ENCODE data around the gene MAT2B. TPM values are rescaled to one million over a fixed set of nuclear protein-coding genes. Genes with fewer than 3 reads are reported as not detected.

The MAT2B gene
- total and polyA plus RNA-seq, 9 of the 15 experiments (the other 6 are each of a cell fraction or from before 2014, with no cell fraction given): 32.0 to 57.7 (median 43.6) TPM

DNA sequence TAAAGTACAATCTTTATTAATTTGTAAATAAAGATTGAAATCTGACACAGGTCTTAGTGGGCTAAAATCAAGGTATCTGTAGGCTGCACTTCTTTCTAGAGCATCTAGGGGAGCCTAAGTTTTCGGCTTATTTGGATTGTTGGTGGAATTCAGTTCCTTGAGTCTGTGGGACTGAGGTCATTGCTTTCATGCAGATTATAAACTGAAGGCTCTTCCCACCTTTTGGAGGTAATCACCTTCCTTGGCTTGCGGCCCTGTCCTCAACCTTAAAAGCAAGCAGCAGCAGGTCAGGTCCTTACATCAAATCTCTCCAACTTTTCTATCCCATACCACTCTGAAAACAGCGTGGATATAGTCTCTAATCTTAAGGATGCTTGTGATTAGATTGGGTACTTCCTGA, 25.9 kb downstream of the MAT2B start:
- Histone ChIP-seq H3K4me1 (replicated peaks in 1 of 2; ENCODE audit: control insufficient read depth in 2 of 2, insufficient read depth in 2 of 2, low read length in 2 of 2) (no peaks in the 10 kb centered on the region), H3K36me3 (ENCODE audit: control insufficient read depth, insufficient read depth, low read length) (no peaks in the 10 kb centered on the region), H3K9me1 (ENCODE audit: control insufficient read depth, insufficient read depth, low read length) (no peaks in the 10 kb centered on the region), H4K20me1 (replicated peaks; ENCODE audit: control insufficient read depth, insufficient read depth, low read length) (no peaks in the 10 kb centered on the region), H3K79me2 (ENCODE audit: control insufficient read depth, insufficient read depth, low read length) (no peaks in the 10 kb centered on the region), H3K27me3 (ENCODE audit: control insufficient read depth in 2 of 2, insufficient read depth in 2 of 2, low read length in 2 of 2) (no peaks in the 10 kb centered on the region), H3K9ac (ENCODE audit: insufficient read depth in 1 of 2, low read depth in 2 of 2, low read length in 2 of 2) (no peak overlapping the region), H3K27ac (ENCODE audit: extremely low read depth, low read depth, low read length) (no peak overlapping the region), H2AFZ (ENCODE audit: low read depth, low read length) (no peak overlapping the region), H3K4me2 (ENCODE audit: insufficient read depth, low read length) (no peak overlapping the region), H3K4me3 (no peak overlapping the region), H3K9me3 (replicated peaks; ENCODE audit: control insufficient read depth, insufficient read depth, low read depth, low read length) (no peaks in the 10 kb centered on the region)
- WGBS (ENCODE audit: insufficient coverage, low coverage, missing lambda C conversion rate): 0% methylated on average over 3 of the region's 3 CpGs
- BruUV-seq (replicated peaks): no TSS peak
- in situ Hi-C loops (cut with MboI) (no loop called here), intact Hi-C loops (cut with micrococcal nuclease) (no loop called here)
- ATAC-seq: no peak
- DNase-seq (ENCODE audit: extremely low read depth in 1 of 4, low spot score in 3 of 4): no peak
- no peak for FAIRE-seq
- ChIA-PET POLR2A (no interaction called here), CTCF (ENCODE audit: low intra/inter-chr PET ratio) (no interaction called here)
- no peak for TF ChIP-seq TEAD2 (tag; IDR thresholded peaks at IDR 0.05)

DNA sequence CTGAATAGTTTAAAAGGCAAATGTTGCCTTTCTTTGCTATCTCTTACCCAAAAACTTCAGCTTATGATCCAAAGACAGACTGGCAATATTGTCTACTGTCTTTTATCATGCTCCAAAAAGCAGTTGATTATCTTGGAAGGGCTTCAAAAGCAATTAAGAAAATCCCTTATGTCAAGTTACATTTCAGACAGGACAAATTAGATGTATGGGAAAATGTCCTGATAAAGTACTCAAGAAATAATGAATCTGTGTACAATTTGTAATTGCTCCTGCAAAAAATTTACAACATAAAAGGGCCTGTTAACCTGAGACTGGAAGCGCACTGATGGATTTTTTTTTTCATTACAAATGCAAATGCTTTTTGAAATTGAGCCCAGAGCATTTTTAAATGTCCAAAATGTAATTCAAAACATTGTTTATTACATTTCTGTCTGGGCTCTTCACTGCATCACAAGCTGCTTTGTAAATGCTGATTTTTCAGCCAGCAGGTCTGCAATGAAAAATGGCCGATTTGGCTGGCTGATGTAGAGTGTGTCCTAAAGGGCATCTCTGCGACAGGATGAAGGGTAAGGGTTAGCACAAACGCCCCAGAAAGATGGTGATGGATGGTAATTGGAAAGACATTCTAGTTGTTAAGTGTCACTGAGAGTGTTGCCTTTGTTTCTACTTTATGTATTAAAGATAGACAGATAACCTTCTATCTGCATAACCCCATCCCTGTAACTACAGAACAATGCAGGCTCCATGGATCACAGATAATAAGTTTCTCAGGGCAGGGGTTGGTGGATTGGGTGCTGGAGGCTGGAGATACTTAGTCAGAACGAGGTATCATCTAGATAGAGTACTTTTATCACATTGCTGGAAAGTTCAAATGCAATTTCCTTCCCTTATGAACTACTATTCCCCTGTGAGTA, 27.0 kb downstream of the MAT2B start:
- 3% methylated on average over 5 of the region's 5 CpGs for WGBS (ENCODE audit: insufficient coverage, low coverage, missing lambda C conversion rate)
- in situ Hi-C loops (cut with MboI): no loop called here
- ChIA-PET CTCF (ENCODE audit: low intra/inter-chr PET ratio) (no interaction called here), POLR2A (interaction anchor here (0.8 kb wide), 1 partner anchor 72 kb away, joined by 3 read pairs; the partner anchor contains the start of genes HMMR and NUDCD2)
- Histone ChIP-seq H3K4me2 (ENCODE audit: insufficient read depth, low read length) (no peak overlapping the region), H3K9me1 (ENCODE audit: control insufficient read depth, insufficient read depth, low read length) (no peaks in the 10 kb centered on the region), H3K27ac (ENCODE audit: extremely low read depth, low read depth, low read length) (no peak overlapping the region), H3K4me3 (no peak overlapping the region), H3K4me1 (replicated peaks in 1 of 2; ENCODE audit: control insufficient read depth in 2 of 2, insufficient read depth in 2 of 2, low read length in 2 of 2) (no peaks in the 10 kb centered on the region), H2AFZ (ENCODE audit: low read depth, low read length) (no peak overlapping the region), H3K79me2 (ENCODE audit: control insufficient read depth, insufficient read depth, low read length) (no peaks in the 10 kb centered on the region), H3K9me3 (replicated peaks; ENCODE audit: control insufficient read depth, insufficient read depth, low read depth, low read length) (no peaks in the 10 kb centered on the region), H3K36me3 (ENCODE audit: control insufficient read depth, insufficient read depth, low read length) (no peaks in the 10 kb centered on the region), H4K20me1 (replicated peaks; ENCODE audit: control insufficient read depth, insufficient read depth, low read length) (no peaks in the 10 kb centered on the region), H3K27me3 (ENCODE audit: control insufficient read depth in 2 of 2, insufficient read depth in 2 of 2, low read length in 2 of 2) (no peaks in the 10 kb centered on the region), H3K9ac (ENCODE audit: insufficient read depth in 1 of 2, low read depth in 2 of 2, low read length in 2 of 2) (no peak overlapping the region)
- DNase-seq (ENCODE audit: extremely low read depth in 1 of 4, low spot score in 3 of 4): no peak
- ATAC-seq: no peak
- intact Hi-C loops (cut with micrococcal nuclease): no loop called here
- no TSS peak for BruUV-seq (replicated peaks)
- no peak for FAIRE-seq
- no peak for TF ChIP-seq FOXA3 (CRISPR knock-in tag; conservative IDR thresholded peaks at IDR 0.05 in 1 of 2, IDR thresholded peaks at IDR 0.05 in 1 of 2)
- TF ChIP-seq ZNF436 (CRISPR knock-in tag; IDR thresholded peaks at IDR 0.05): no peak
- TF ChIP-seq SP1 (CRISPR knock-in tag; IDR thresholded peaks at IDR 0.05): no peak
- TF ChIP-seq, protein P1, sequence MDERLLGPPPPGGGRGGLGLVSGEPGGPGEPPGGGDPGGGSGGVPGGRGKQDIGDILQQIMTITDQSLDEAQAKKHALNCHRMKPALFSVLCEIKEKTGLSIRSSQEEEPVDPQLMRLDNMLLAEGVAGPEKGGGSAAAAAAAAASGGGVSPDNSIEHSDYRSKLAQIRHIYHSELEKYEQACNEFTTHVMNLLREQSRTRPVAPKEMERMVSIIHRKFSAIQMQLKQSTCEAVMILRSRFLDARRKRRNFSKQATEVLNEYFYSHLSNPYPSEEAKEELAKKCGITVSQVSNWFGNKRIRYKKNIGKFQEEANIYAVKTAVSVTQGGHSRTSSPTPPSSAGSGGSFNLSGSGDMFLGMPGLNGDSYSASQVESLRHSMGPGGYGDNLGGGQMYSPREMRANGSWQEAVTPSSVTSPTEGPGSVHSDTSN (CRISPR knock-in tag; IDR thresholded peaks at IDR 0.05; ENCODE audit: low read depth): no peak
- TF ChIP-seq, protein P1 (tag; conservative IDR thresholded peaks at IDR 0.05; ENCODE audit: low read depth): no peak
- TF ChIP-seq HLTF (IDR thresholded peaks at IDR 0.05): no peak
- TF ChIP-seq KLF16 (IDR thresholded peaks at IDR 0.05): no peak
- TF ChIP-seq, protein P2, sequence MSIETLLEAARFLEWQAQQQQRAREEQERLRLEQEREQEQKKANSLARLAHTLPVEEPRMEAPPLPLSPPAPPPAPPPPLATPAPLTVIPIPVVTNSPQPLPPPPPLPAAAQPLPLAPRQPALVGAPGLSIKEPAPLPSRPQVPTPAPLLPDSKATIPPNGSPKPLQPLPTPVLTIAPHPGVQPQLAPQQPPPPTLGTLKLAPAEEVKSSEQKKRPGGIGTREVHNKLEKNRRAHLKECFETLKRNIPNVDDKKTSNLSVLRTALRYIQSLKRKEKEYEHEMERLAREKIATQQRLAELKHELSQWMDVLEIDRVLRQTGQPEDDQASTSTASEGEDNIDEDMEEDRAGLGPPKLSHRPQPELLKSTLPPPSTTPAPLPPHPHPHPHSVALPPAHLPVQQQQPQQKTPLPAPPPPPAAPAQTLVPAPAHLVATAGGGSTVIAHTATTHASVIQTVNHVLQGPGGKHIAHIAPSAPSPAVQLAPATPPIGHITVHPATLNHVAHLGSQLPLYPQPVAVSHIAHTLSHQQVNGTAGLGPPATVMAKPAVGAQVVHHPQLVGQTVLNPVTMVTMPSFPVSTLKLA (conservative IDR thresholded peaks at IDR 0.05): no peak
- no peak for TF ChIP-seq SETDB1 (IDR thresholded peaks at IDR 0.05; ENCODE audit: low read length)
- no peak for TF ChIP-seq DPF2 (IDR thresholded peaks at IDR 0.05)
- no peak for TF ChIP-seq ELF2 (CRISPR knock-in tag; IDR thresholded peaks at IDR 0.05)

Measured in K562 (cell line).